Measurements from ENCODE around the gene CARF. TPM values are rescaled to one million over a fixed set of nuclear protein-coding genes. Genes with fewer than 3 reads are reported as not detected.

Gene CARF
- total and polyA plus RNA-seq, 2 of the 13 experiments (the other 11 are each of a cell fraction or from before 2014, with no cell fraction given) = 3.0 to 5.4 TPM

- TF ChIP-seq ZNF20 (CRISPR knock-in tag; IDR thresholded peaks at IDR 0.05) (no peak), JDP2 (CRISPR knock-in tag; IDR thresholded peaks at IDR 0.05; ENCODE audit: borderline replicate concordance) (no peak), IRF1 (CRISPR knock-in tag; IDR thresholded peaks at IDR 0.05; ENCODE audit: low read depth) (no peak), ATF5 (CRISPR knock-in tag; IDR thresholded peaks at IDR 0.05; ENCODE audit: low read depth) (no peak), ZSCAN29 (CRISPR knock-in tag; conservative IDR thresholded peaks at IDR 0.05) (no peak), ZKSCAN1 (IDR thresholded peaks at IDR 0.05; ENCODE audit: low read length) (no peak)
- TF ChIP-seq, protein P1, sequence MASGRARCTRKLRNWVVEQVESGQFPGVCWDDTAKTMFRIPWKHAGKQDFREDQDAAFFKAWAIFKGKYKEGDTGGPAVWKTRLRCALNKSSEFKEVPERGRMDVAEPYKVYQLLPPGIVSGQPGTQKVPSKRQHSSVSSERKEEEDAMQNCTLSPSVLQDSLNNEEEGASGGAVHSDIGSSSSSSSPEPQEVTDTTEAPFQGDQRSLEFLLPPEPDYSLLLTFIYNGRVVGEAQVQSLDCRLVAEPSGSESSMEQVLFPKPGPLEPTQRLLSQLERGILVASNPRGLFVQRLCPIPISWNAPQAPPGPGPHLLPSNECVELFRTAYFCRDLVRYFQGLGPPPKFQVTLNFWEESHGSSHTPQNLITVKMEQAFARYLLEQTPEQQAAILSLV (CRISPR knock-in tag; IDR thresholded peaks at IDR 0.05; ENCODE audit: borderline replicate concordance) = no peak
Measured at GRCh38 chr2:202932425-202933138, 20.5 kb downstream of the CARF start (continued).

DNA sequence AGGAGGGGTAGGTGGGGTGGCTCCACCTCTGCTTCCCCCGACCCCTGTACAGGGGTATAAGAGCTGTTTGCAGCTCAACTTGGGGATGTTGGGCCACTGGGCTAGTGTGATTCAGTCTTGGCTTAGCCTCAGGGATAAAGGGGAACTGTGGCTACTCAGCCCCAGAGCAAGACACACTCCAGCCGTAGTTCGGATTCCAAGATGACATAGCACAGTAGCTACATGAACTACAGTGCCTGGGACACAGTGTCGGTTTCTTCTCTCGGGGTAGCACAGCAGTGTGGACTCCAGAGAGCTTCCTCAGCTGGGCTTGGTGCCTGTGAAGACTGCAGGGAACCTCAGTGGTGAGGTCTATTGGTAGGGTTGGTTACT is 21.1 kb downstream of the CARF start:
- CTCF ChIA-PET (ENCODE audit: low intra/inter-chr PET ratio, low total read pairs) = no interaction called here
- 75% methylated on average over 4 of the region's 5 CpGs for WGBS (ENCODE audit: low lambda C conversion rate)
- Histone ChIP-seq H4K20me1 (ENCODE audit: insufficient read depth, low read length) (no peaks in the 10 kb centered on the region), H3K4me2 (ENCODE audit: low read depth, low read length) (no peak overlapping the region), H3K4me3 (replicated peaks in 1 of 3; ENCODE audit: insufficient read depth in 1 of 3, low read depth in 2 of 3, low read length in 3 of 3) (no peak overlapping the region), H2AFZ (ENCODE audit: low read length) (no peak overlapping the region), H3K9ac (ENCODE audit: insufficient read depth, low read depth, low read length) (no peak overlapping the region), H3K79me2 (ENCODE audit: insufficient read depth, low read length) (no peaks in the 10 kb centered on the region), H3K9me3 (ENCODE audit: low read length) (no peaks in the 10 kb centered on the region), H3K27ac (ENCODE audit: extremely low read length, insufficient read depth, low read length) (no peak overlapping the region), H3K27me3 (ENCODE audit: control insufficient read depth in 1 of 2, insufficient read depth in 2 of 2, low read length in 2 of 2) (peaks cover 0 to 1% of the 10 kb centered on the region in 2 experiments; a peak in 1 of 5 replicates), H3K4me1 (ENCODE audit: insufficient read depth, low read length) (no peaks in the 10 kb centered on the region), H3K36me3 (replicated peaks in 1 of 2; ENCODE audit: control insufficient read depth in 1 of 2, insufficient read depth in 2 of 2, low read length in 2 of 2) (no peaks in the 10 kb centered on the region)
- in situ Hi-C loops (cut with HindIII; ENCODE audit: extremely low pct_ligation_motif_present, low pct_unique_long_range_greater_than_20kb) = no loop called here
- DNase-seq (ENCODE audit: low spot score) = no peak
- no peak; the same call in 2 of the 3 replicates for ATAC-seq
- BruUV-seq (replicated peaks) = no TSS peak
- TF ChIP-seq, protein P2, sequence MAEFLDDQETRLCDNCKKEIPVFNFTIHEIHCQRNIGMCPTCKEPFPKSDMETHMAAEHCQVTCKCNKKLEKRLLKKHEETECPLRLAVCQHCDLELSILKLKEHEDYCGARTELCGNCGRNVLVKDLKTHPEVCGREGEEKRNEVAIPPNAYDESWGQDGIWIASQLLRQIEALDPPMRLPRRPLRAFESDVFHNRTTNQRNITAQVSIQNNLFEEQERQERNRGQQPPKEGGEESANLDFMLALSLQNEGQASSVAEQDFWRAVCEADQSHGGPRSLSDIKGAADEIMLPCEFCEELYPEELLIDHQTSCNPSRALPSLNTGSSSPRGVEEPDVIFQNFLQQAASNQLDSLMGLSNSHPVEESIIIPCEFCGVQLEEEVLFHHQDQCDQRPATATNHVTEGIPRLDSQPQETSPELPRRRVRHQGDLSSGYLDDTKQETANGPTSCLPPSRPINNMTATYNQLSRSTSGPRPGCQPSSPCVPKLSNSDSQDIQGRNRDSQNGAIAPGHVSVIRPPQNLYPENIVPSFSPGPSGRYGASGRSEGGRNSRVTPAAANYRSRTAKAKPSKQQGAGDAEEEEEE (CRISPR knock-in tag; IDR thresholded peaks at IDR 0.05; ENCODE audit: borderline replicate concordance) = no peak
- TF ChIP-seq JUNB (CRISPR knock-in tag; IDR thresholded peaks at IDR 0.05; ENCODE audit: borderline replicate concordance) (no peak), ZNF652 (CRISPR knock-in tag; IDR thresholded peaks at IDR 0.05; ENCODE audit: borderline replicate concordance, low read depth) (no peak), ZNF101 (CRISPR knock-in tag; IDR thresholded peaks at IDR 0.05; ENCODE audit: borderline replicate concordance, low read depth) (no peak)
- TF ChIP-seq, protein P3, sequence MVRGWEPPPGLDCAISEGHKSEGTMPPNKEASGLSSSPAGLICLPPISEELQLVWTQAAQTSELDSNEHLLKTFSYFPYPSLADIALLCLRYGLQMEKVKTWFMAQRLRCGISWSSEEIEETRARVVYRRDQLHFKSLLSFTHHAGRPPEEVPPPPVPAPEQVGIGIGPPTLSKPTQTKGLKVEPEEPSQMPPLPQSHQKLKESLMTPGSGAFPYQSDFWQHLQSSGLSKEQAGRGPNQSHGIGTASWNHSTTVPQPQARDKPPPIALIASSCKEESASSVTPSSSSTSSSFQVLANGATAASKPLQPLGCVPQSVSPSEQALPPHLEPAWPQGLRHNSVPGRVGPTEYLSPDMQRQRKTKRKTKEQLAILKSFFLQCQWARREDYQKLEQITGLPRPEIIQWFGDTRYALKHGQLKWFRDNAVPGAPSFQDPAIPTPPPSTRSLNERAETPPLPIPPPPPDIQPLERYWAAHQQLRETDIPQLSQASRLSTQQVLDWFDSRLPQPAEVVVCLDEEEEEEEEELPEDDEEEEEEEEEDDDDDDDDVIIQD (CRISPR knock-in tag; IDR thresholded peaks at IDR 0.05; ENCODE audit: low read depth) = no peak
- intact Hi-C loops (cut with micrococcal nuclease; ENCODE audit: unreplicated experiment) = no loop called here
- FAIRE-seq = no peak
- POLR2A ChIA-PET = no interaction called here

Data from HepG2 (cell line).